GM23338 (cell line): ENCODE measurements around the gene BEGAIN. TPM values are rescaled to one million over a fixed set of nuclear protein-coding genes. Genes with fewer than 3 reads are reported as not detected.

Experiments
- ATAC-seq: fragments of 200-7000 bp; cut with Tn5 transposase; 3 replicates; pipeline ENCODE4 v1.9.1; 2020
- DNase-seq: peaks from one replicate; pipeline ENCODE4 v3.0.0-alpha.2; 2015; ENCODE audit warnings: low spot score
- H2AFZ ChIP-seq: fragments of 200-600 bp; sonication (generic); 2 replicates; pipeline ENCODE4 v1.8.0; 2016; ENCODE audit warnings: antibody characterized with exemption, mild to moderate bottlenecking, moderate library complexity
- H3F3A ChIP-seq: fragments of 200-600 bp; sonication (generic); replicated peaks from 2 replicates; pipeline ENCODE4 v1.8.0; 2017; ENCODE audit warnings: antibody characterized with exemption, mixed run types, low read depth
- H3K27ac ChIP-seq: fragments of 200-600 bp; sonication (generic); 2 replicates; pipeline ENCODE4 v1.6.1; 2016; ENCODE audit warnings: low read depth
- H3K27me3 ChIP-seq: fragments of 200-600 bp; sonication (generic); 2 replicates; pipeline ENCODE4 v1.8.0; 2016; ENCODE audit warnings: mild to moderate bottlenecking, mixed run types, moderate library complexity; ENCODE audit not compliant: insufficient read depth
- H3K36me3 ChIP-seq: fragments of 200-600 bp; sonication (generic); 2 replicates; pipeline ENCODE4 v1.8.0; 2016; ENCODE audit warnings: mild to moderate bottlenecking; ENCODE audit not compliant: insufficient read depth
- H3K4me1 ChIP-seq: fragments of 200-600 bp; sonication (generic); 2 replicates; pipeline ENCODE4 v1.8.0; 2016; ENCODE audit warnings: mild to moderate bottlenecking, moderate library complexity; ENCODE audit not compliant: insufficient read depth
- H3K4me2 ChIP-seq: fragments of 200-600 bp; sonication (generic); 2 replicates; pipeline ENCODE4 v1.7.1; 2017; ENCODE audit warnings: mixed run types
- H3K4me3 ChIP-seq: fragments of 200-600 bp; sonication (generic); 2 replicates; pipeline ENCODE4 v1.6.1; 2016; ENCODE audit warnings: mixed run types
- H3K79me2 ChIP-seq: fragments of 200-600 bp; sonication (generic); replicated peaks from 2 replicates; pipeline ENCODE4 v1.8.0; 2017; ENCODE audit warnings: mild to moderate bottlenecking; ENCODE audit not compliant: insufficient read depth
- H3K9me2 ChIP-seq: fragments of 200-600 bp; sonication (generic); 2 replicates; pipeline ENCODE4 v1.8.0; 2017; ENCODE audit not compliant: insufficient read depth
- H4K20me1 ChIP-seq: fragments of 200-600 bp; sonication (generic); replicated peaks from 2 replicates; pipeline ENCODE4 v1.8.0; 2017; ENCODE audit warnings: mild to moderate bottlenecking; ENCODE audit not compliant: insufficient read depth
- H3K27ac Mint-ChIP-seq: 2 replicates; pipeline ENCODE4 v1.8.0; 2020; ENCODE audit warnings: inconsistent platforms, mild to moderate bottlenecking, moderate library complexity, mixed read lengths
- H3K27me3 Mint-ChIP-seq: 3 replicates; pipeline ENCODE4 v1.8.0; 2022; ENCODE audit warnings: low read depth, mild to moderate bottlenecking, moderate library complexity, mixed read lengths, inconsistent platforms; ENCODE audit not compliant: insufficient read depth, poor library complexity
- H3K36me3 Mint-ChIP-seq: 3 replicates; pipeline ENCODE4 v1.8.0; 2021; ENCODE audit warnings: low read depth, mild to moderate bottlenecking, inconsistent platforms, moderate library complexity, mixed read lengths
- H3K4me1 Mint-ChIP-seq: 3 replicates; pipeline ENCODE4 v1.8.0; 2020; ENCODE audit warnings: mild to moderate bottlenecking, inconsistent platforms, mixed read lengths
- H3K4me3 Mint-ChIP-seq: 3 replicates; pipeline ENCODE4 v1.8.0; 2021; ENCODE audit warnings: moderate library complexity, mild to moderate bottlenecking, inconsistent platforms, mixed read lengths
- H3K9me3 Mint-ChIP-seq: 3 replicates; pipeline ENCODE4 v1.8.0; 2020; ENCODE audit warnings: moderate library complexity, mild to moderate bottlenecking, inconsistent platforms, mixed read lengths
- CREB1 ChIP-seq: fragments of 250-450 bp; sonication (Bioruptor Pico); IDR thresholded peaks from 2 replicates; pipeline ENCODE4 v1.5.0; 2020; ENCODE audit warnings: low read depth, mild to moderate bottlenecking, moderate library complexity
- EZH2 ChIP-seq: fragments of 200-600 bp; sonication (generic); IDR thresholded peaks from one replicate; pipeline ENCODE4 v1.8.0; 2017; ENCODE audit warnings: antibody characterized with exemption, mild to moderate bottlenecking, low read depth; ENCODE audit not compliant: unreplicated experiment
- EZH2phosphoT487 ChIP-seq: fragments of 200-600 bp; sonication (generic); IDR thresholded peaks from one replicate; pipeline ENCODE4 v1.8.1; 2018; ENCODE audit warnings: antibody characterized with exemption; ENCODE audit not compliant: unreplicated experiment
- JUNB ChIP-seq: IDR thresholded peaks from one replicate; pipeline ENCODE4 v1.6.1; 2016; ENCODE audit warnings: antibody characterized with exemption; ENCODE audit not compliant: unreplicated experiment
- NANOG ChIP-seq: IDR thresholded peaks from 2 replicates; pipeline ENCODE4 v1.6.1; 2016; ENCODE audit warnings: antibody characterized with exemption, borderline replicate concordance
- POLR2AphosphoS5 ChIP-seq: IDR thresholded peaks from 2 replicates; pipeline ENCODE4 v1.6.1; 2016; ENCODE audit warnings: antibody characterized with exemption, low read depth
- ZNF114 ChIP-seq: fragments of 250-450 bp; sonication (Bioruptor Pico); IDR thresholded peaks from 2 replicates; pipeline ENCODE4 v1.5.0; 2020; ENCODE audit warnings: mild to moderate bottlenecking, moderate library complexity
- ZNF331 ChIP-seq: fragments of 250-450 bp; sonication (Bioruptor Pico); IDR thresholded peaks from 2 replicates; pipeline ENCODE4 v1.5.0; 2020; ENCODE audit warnings: low read depth, mild to moderate bottlenecking, moderate library complexity
- polyA plus RNA-seq: library from polyadenylated mRNA; unstranded; fragments of >200 nt; fragmentation: Nextera tagmentation; extraction: Ambion mirVana; gene quantifications from 2 replicates; pipeline ENCODE4 v1.2.1, GENCODE V29; 2016
- total RNA-seq: library from RNA; depleted of rRNA; stranded (reverse); fragments of >200 nt; shearing (Covaris generic); gene quantifications from 2 replicates; pipeline ENCODE4 v1.2.3, GENCODE V29; 2014
- TF ChIP-seq, protein P1 (sequence below): fragments of 250-450 bp; sonication (Bioruptor Pico); IDR thresholded peaks from 2 replicates; pipeline ENCODE4 v1.5.0; 2020; ENCODE audit warnings: mild to moderate bottlenecking, moderate library complexity
- TF ChIP-seq, protein P2 (sequence below): IDR thresholded peaks from one replicate; pipeline ENCODE4 v1.6.1; 2018; ENCODE audit warnings: antibody characterized with exemption; ENCODE audit not compliant: unreplicated experiment
- TF ChIP-seq, protein P3 (sequence below), 2 experiments: fragments of 200-600 bp in 1 of 2; sonication (generic) in 1 of 2; conservative IDR thresholded peaks; 2 replicates each; pipeline versions ENCODE4 v1.5.1 to v1.6.1; 2016 to 2017; ENCODE audit warnings: antibody characterized with exemption in 2 of 2, low read depth in 2 of 2, mild to moderate bottlenecking in 2 of 2, moderate library complexity in 1 of 2
- TF ChIP-seq, protein P4 (sequence below): IDR thresholded peaks from 2 replicates; pipeline ENCODE4 v1.6.1; 2016; ENCODE audit warnings: antibody characterized with exemption

The BEGAIN gene
- total and polyA plus RNA-seq, 2 experiments from 2014 or later = 0.60 to 2.4 TPM

DNA sequence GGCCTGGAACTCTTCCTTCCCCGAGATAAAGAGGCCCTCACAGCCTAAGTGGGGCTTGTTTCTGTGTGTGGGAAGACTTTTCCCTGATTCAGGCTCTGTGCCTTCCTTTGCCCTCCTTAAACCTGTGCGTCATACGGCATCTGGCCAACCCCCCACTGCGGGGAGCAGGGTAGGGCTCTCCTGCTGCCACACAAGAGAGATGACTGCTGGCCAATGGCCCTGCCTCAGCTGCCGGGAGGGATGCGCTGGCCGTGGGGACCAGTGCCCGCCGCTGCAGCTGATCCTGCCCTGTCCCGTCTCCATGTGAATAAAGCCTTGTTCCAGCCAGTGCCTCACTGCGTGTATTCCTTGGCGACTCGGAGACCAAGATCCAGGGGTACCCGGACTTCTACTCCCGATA is 42.5 kb upstream of the BEGAIN start (continued):
- TF ChIP-seq, protein P1, sequence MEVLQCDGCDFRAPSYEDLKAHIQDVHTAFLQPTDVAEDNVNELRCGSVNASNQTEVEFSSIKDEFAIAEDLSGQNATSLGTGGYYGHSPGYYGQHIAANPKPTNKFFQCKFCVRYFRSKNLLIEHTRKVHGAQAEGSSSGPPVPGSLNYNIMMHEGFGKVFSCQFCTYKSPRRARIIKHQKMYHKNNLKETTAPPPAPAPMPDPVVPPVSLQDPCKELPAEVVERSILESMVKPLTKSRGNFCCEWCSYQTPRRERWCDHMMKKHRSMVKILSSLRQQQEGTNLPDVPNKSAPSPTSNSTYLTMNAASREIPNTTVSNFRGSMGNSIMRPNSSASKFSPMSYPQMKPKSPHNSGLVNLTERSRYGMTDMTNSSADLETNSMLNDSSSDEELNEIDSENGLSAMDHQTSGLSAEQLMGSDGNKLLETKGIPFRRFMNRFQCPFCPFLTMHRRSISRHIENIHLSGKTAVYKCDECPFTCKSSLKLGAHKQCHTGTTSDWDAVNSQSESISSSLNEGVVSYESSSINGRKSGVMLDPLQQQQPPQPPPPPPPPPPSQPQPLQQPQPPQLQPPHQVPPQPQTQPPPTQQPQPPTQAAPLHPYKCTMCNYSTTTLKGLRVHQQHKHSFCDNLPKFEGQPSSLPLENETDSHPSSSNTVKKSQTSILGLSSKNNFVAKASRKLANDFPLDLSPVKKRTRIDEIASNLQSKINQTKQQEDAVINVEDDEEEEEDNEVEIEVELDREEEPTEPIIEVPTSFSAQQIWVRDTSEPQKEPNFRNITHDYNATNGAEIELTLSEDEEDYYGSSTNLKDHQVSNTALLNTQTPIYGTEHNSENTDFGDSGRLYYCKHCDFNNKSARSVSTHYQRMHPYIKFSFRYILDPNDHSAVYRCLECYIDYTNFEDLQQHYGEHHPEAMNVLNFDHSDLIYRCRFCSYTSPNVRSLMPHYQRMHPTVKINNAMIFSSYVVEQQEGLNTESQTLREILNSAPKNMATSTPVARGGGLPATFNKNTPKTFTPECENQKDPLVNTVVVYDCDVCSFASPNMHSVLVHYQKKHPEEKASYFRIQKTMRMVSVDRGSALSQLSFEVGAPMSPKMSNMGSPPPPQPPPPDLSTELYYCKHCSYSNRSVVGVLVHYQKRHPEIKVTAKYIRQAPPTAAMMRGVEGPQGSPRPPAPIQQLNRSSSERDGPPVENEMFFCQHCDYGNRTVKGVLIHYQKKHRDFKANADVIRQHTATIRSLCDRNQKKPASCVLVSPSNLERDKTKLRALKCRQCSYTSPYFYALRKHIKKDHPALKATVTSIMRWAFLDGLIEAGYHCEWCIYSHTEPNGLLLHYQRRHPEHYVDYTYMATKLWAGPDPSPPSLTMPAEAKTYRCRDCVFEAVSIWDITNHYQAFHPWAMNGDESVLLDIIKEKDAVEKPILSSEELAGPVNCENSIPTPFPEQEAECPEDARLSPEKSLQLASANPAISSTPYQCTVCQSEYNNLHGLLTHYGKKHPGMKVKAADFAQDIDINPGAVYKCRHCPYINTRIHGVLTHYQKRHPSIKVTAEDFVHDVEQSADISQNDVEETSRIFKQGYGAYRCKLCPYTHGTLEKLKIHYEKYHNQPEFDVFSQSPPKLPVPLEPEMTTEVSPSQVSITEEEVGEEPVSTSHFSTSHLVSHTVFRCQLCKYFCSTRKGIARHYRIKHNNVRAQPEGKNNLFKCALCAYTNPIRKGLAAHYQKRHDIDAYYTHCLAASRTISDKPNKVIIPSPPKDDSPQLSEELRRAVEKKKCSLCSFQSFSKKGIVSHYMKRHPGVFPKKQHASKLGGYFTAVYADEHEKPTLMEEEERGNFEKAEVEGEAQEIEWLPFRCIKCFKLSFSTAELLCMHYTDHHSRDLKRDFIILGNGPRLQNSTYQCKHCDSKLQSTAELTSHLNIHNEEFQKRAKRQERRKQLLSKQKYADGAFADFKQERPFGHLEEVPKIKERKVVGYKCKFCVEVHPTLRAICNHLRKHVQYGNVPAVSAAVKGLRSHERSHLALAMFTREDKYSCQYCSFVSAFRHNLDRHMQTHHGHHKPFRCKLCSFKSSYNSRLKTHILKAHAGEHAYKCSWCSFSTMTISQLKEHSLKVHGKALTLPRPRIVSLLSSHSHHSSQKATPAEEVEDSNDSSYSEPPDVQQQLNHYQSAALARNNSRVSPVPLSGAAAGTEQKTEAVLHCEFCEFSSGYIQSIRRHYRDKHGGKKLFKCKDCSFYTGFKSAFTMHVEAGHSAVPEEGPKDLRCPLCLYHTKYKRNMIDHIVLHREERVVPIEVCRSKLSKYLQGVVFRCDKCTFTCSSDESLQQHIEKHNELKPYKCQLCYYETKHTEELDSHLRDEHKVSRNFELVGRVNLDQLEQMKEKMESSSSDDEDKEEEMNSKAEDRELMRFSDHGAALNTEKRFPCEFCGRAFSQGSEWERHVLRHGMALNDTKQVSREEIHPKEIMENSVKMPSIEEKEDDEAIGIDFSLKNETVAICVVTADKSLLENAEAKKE = no peak
- no peak for TF ChIP-seq CREB1 (CRISPR knock-in tag)
- TF ChIP-seq EZH2 = no peak
- no peak for TF ChIP-seq ZNF331 (CRISPR knock-in tag)
- TF ChIP-seq, protein P2, sequence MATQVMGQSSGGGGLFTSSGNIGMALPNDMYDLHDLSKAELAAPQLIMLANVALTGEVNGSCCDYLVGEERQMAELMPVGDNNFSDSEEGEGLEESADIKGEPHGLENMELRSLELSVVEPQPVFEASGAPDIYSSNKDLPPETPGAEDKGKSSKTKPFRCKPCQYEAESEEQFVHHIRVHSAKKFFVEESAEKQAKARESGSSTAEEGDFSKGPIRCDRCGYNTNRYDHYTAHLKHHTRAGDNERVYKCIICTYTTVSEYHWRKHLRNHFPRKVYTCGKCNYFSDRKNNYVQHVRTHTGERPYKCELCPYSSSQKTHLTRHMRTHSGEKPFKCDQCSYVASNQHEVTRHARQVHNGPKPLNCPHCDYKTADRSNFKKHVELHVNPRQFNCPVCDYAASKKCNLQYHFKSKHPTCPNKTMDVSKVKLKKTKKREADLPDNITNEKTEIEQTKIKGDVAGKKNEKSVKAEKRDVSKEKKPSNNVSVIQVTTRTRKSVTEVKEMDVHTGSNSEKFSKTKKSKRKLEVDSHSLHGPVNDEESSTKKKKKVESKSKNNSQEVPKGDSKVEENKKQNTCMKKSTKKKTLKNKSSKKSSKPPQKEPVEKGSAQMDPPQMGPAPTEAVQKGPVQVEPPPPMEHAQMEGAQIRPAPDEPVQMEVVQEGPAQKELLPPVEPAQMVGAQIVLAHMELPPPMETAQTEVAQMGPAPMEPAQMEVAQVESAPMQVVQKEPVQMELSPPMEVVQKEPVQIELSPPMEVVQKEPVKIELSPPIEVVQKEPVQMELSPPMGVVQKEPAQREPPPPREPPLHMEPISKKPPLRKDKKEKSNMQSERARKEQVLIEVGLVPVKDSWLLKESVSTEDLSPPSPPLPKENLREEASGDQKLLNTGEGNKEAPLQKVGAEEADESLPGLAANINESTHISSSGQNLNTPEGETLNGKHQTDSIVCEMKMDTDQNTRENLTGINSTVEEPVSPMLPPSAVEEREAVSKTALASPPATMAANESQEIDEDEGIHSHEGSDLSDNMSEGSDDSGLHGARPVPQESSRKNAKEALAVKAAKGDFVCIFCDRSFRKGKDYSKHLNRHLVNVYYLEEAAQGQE = no peak
- TF ChIP-seq POLR2AphosphoS5 = no peak

DNA sequence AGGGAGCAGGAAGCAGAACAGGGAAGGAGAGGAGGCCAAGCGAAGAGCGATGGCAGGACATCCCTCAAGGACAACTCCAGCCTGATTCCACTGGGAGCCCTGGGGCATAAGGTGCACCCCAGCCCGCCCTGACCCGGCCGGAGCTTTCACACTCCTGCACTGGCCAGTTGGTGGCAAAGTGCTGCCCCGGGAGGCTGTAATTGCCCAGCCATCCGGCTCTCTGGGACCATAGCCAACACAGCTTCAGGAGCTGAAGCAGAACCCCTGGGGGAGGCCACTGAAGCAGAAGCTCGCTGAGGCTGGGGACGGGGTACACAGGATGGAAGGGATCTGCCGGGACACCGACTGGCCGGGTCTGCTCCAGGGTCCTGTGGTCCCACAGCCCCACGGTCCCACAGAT is 41.9 kb upstream of the BEGAIN start:
- no peaks in the 10 kb centered on the region for H3K4me1 Mint-ChIP-seq
- DNase-seq (no peak), ATAC-seq (no peak)
- H3K79me2 ChIP-seq = no peaks in the 10 kb centered on the region
- peaks cover 2% of the 10 kb centered on the region for H3K27me3 Mint-ChIP-seq
- H3K4me3 ChIP-seq = no peak overlapping the region
- no peaks in the 10 kb centered on the region for H4K20me1 ChIP-seq
- H3K4me1 ChIP-seq = no peaks in the 10 kb centered on the region
- H3K9me2 ChIP-seq = no peaks in the 10 kb centered on the region
- H3K4me3 Mint-ChIP-seq = no peak overlapping the region
- H3F3A ChIP-seq = no peaks in the 10 kb centered on the region
- no peak overlapping the region for H3K4me2 ChIP-seq
- no peak overlapping the region for H3K27ac Mint-ChIP-seq
- H2AFZ ChIP-seq = no peak overlapping the region
- no peaks in the 10 kb centered on the region for H3K36me3 ChIP-seq
- peaks cover 2% of the 10 kb centered on the region; the same call in 1 of the 3 replicates for H3K9me3 Mint-ChIP-seq
- no peaks in the 10 kb centered on the region for H3K36me3 Mint-ChIP-seq
- no peaks in the 10 kb centered on the region for H3K27me3 ChIP-seq
- H3K27ac ChIP-seq = no peak overlapping the region
- TF ChIP-seq, protein P3, sequence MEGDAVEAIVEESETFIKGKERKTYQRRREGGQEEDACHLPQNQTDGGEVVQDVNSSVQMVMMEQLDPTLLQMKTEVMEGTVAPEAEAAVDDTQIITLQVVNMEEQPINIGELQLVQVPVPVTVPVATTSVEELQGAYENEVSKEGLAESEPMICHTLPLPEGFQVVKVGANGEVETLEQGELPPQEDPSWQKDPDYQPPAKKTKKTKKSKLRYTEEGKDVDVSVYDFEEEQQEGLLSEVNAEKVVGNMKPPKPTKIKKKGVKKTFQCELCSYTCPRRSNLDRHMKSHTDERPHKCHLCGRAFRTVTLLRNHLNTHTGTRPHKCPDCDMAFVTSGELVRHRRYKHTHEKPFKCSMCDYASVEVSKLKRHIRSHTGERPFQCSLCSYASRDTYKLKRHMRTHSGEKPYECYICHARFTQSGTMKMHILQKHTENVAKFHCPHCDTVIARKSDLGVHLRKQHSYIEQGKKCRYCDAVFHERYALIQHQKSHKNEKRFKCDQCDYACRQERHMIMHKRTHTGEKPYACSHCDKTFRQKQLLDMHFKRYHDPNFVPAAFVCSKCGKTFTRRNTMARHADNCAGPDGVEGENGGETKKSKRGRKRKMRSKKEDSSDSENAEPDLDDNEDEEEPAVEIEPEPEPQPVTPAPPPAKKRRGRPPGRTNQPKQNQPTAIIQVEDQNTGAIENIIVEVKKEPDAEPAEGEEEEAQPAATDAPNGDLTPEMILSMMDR (conservative IDR thresholded peaks at IDR 0.05; ENCODE audit: low read depth in 2 of 2) = no peak
- no peak for TF ChIP-seq NANOG
- no peak for TF ChIP-seq CREB1 (CRISPR knock-in tag)
- TF ChIP-seq, protein P4, sequence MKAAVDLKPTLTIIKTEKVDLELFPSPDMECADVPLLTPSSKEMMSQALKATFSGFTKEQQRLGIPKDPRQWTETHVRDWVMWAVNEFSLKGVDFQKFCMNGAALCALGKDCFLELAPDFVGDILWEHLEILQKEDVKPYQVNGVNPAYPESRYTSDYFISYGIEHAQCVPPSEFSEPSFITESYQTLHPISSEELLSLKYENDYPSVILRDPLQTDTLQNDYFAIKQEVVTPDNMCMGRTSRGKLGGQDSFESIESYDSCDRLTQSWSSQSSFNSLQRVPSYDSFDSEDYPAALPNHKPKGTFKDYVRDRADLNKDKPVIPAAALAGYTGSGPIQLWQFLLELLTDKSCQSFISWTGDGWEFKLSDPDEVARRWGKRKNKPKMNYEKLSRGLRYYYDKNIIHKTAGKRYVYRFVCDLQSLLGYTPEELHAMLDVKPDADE = no peak
- no peak for TF ChIP-seq ZNF114
- TF ChIP-seq JUNB = no peak
- no peak for TF ChIP-seq POLR2AphosphoS5
- TF ChIP-seq ZNF331 (CRISPR knock-in tag) = no peak
- no peak for TF ChIP-seq EZH2phosphoT487
